HG02642 (cell line): Measurements from ENCODE around the gene MDGA2.
"Not testable (repeated sequence)": the region's sequence is repeated elsewhere in the genome, so short reads cannot be mapped to it uniquely, and the experiment has no call there.

Experiments used
- ATAC-seq: cut with Tn5 transposase; IDR thresholded peaks from one replicate; pipeline ENCODE4 v1.9.1; 2021; ENCODE audit warnings: mild to moderate bottlenecking; ENCODE audit not compliant: unreplicated experiment, poor library complexity

MDGA2 gene

DNA sequence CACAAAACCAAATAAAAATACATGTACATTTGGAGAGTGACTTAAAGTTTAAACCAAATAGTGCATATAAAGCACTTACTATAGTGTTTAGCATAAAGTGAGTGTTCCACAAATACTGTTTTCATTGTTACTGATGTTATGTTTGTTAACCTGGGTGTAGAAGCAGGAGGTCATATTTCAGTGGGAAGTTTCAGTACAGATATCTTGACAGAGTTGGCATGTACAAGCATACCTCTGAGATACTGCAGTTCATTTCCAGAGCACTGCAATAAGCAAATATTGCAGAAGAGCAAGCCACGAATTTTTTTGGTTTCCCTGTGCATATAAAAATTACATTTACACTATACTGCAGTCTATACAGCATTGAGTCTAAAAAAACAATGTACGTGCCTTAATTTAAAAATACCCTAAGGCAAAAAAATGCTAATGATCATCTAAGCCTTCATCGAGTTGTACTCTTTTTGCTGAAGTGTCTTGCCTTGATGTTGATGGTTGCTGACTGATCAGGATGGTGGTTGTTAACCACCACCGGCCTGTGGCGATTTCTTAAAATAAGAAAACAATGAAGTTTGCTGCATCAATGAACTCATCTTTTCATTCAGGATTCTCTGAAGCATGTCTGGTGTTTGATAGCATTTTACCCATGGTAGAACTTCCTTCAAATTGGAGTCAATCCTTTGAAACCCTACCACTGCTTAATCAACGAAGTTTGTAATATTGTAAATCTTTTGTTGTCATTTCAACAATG is 662.7 kb downstream of the MDGA2 start:
- no peak for ATAC-seq

DNA sequence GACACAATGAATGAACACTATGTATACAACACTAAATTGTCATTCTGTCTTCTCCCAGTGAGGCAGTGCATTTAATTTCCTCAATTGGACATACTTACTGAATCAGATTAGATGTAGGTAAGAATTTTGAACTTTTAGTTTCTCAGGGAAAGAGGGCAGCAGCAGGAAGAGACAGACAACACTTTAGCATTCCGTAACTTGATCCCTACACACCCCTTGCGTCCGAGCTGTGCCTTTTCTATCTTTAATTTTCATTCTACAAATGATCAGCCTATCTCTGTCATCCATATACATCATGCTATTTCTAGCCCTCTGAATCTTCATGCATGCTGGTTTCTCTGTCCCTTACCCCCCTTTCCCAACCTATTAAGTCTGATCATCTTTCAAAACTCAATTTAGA is 665.8 kb downstream of the MDGA2 start:
- no peak for ATAC-seq

GRCh38 chr14:47008732-47009131 is 666.7 kb downstream of the MDGA2 start:
- no peak for ATAC-seq

DNA sequence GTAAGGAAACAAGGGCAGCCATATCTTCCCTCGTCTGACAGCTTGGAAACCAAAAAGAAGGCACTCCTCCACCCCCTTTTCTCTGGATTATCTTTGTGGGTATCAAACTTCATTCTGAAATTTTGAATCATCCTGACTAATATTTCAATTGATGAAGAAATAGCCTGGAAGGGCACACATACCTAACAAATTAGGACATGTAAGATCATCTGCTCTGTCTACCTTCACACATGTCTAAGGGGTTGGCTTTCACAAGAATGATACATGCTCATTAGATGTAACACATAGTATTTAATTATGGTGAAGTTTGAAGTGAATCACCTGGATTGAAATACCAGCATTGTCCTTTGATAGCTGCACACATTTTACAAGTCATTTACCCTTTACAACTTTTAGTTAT is 675.7 kb downstream of the MDGA2 start:
- no peak for ATAC-seq

DNA sequence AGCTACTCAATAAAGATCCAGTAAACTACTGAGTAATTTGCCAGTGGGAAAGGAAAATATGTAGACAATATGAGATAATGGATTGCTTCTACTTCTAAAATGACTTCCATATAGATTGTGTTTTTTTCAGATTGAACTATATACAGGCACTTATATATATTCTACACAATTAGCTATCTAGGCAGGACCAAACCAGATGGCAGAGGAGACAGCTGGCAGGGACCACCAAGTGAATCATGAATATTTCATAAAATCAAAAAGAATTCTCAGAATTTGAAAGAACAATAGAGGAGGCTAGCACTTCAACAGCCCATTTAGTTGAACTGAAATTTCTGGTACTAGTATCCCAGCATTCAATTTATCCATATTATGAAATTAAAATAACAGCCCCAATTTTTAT is 685.8 kb downstream of the MDGA2 start:
- no peak for ATAC-seq

DNA sequence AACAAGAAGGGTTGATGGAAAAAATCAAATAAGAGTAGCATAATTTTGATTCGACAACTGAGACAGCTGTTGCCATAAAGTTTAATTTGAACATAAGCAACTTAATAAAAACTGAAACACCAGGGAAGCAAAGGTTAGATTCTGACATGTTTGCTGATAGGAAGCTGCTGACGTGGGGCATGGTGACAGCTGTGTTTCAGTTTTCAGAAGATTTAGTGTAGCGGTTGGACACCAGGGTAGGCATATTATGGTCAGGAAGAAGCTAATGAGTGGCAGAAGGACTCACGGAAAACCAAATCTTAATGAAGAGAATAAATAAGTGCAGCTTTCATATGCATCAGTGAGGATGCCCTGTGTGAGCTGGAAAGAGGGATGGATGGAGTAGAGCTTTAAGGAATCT is 687.1 kb downstream of the MDGA2 start:
- no peak for ATAC-seq

DNA sequence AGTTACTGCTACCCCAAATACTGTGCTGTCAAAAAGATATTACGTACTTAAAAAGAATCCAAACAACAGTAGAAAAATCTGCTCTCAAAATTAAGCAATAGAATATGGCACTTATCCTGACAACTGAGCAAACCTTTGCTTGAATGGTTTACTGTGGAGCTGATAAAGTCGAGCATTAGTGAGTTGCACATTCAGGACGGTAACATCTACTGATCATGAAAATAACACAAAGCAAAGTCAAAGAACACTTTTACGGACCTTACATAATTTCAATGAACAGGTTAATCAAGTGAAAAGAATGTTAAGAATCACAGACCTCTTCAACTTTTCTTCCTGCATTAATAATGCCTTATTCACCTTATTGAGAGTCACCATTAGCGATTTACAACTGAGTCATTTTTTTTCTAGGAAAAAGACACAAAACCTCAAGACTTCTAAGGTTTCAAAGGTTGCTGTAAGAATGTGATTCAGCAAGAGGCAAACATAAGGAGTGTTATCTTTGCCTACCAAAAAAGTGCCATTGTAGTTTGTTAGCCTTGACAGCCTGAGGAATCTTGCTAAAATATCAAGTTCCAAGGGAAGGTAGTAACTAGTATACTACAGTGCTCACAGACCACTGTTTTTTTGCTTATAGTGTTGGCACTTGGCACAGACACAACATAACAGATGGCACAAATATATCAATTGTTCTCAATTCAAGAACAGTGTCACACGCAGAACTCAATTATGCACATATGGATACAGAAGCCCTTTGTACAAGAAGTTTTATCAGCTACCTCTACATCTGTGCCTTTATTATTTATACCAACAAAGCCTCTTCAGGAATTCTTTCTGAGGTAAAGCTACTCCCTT is 689.6 kb downstream of the MDGA2 start:
- no peak for ATAC-seq

- ATAC-seq: no peak
Measured at GRCh38 chr14:46973295-46973694, 702.1 kb downstream of the MDGA2 start.

- no peak for ATAC-seq
Measured at GRCh38 chr14:46964378-46964777, 711.0 kb downstream of the MDGA2 start.

GRCh38 chr14:46951103-46951502 is 724.3 kb downstream of the MDGA2 start:
- ATAC-seq: no peak

GRCh38 chr14:46940611-46941010 is 734.8 kb downstream of the MDGA2 start:
- no peak for ATAC-seq

GRCh38 chr14:46920542-46920941 is 754.9 kb downstream of the MDGA2 start:
- ATAC-seq: no peak

- ATAC-seq: not testable (repeated sequence)
Measured at GRCh38 chr14:46915539-46915938, 759.9 kb downstream of the MDGA2 start.

DNA sequence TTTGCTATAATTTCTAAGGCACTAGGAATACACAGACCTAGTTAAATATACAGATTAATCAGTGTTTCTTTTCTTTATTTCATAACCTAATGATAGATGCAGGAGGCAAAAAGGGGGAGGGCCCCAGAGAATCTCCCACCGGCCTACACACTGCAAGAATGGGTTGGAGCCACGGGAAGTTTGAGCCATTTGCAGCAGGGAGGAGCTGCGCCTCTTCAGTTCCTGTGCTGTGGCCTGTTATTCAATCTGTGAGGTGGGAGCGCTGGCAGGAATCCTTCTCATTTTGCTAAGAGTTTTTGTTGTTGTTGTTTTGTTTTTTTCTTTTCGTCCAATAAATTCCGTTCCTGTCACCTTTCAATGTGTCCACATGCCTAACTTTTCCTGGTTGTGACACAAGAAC is 772.6 kb downstream of the MDGA2 start:
- ATAC-seq: no peak

- ATAC-seq: no peak
Measured at GRCh38 chr14:46894476-46894875, 780.9 kb downstream of the MDGA2 start.

- peak; percentile 70 for ATAC-seq
Measured at GRCh38 chr14:46887144-46887543, 788.3 kb downstream of the MDGA2 start.

DNA sequence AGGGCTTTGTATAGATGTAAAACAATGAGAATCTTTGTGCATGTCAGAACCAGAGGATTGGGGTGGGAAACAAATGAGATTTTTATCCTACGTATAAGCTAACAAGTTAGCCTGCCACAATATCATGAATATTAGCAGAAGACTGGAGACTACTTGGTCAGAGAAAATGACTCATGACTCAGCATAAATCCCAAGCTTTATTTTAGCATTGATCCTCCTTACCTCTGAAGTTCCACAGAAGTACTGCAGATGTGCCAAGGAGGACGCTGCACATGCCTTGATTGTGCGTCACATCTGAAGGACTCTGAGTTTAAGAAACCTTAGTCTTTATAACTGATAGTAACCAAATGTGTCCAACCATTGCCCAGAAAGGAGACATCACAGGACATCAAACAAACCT is 789.8 kb downstream of the MDGA2 start:
- no peak for ATAC-seq

- no peak for ATAC-seq
Measured at GRCh38 chr14:46861753-46862152, 813.7 kb downstream of the MDGA2 start.

DNA sequence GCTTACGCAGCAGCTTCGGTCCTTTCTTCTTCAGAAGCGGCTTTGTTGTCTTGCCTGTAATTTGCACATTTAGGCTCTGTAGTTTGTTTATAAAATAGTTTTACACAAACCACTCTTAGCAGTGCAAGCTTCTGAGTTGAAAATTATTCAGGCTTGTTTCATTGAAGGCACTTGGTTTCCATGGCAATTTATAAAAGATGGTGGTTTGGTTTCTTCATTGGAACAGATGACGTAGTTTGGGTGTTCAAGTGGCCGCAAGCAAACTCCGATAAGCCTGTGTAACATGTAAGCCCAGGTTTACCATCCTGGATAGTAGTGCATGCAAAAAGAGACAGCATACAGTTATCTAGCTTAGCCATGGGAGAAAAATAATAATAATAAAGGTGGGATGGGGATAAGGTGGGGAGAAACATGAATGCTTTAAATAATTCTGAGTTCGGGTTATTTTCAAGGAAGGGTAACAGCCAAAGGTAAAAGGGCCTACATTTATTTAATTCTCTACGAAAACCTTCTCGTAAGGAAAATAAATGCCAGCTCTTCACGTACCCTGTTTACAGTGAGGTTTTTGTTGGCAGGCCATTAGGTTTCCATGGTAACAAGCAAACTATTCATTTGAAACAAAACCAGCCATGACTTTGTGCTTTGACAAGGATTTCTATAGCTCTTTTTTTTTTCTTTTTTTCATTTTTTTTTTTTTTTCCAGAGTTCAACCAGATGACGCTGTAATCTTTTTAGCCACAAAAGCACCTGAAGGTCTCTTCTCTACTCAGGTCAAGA is 834.3 kb downstream of the MDGA2 start:
- ATAC-seq: no peak

DNA sequence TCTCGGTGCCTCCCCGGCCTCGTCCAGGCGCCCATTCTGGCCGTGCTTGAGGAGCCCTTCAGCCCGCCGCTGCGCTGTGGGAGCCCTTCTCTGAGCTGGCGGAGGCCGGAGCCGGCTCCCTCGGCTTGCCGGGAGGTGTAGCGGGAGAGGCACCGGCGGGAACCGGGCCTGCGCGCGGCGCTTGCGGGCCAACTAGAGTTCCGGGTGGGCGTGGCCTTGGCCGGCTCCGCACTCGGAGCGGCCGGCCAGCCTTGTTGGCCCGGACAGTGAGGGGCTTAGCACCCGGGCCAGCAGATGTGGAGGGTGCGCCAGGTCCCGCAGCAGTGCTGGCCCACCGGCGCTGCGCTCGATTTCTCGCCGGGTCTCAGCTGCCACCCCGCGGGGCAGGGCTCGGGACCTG is 855.1 kb downstream of the MDGA2 start:
- no peak for ATAC-seq

DNA sequence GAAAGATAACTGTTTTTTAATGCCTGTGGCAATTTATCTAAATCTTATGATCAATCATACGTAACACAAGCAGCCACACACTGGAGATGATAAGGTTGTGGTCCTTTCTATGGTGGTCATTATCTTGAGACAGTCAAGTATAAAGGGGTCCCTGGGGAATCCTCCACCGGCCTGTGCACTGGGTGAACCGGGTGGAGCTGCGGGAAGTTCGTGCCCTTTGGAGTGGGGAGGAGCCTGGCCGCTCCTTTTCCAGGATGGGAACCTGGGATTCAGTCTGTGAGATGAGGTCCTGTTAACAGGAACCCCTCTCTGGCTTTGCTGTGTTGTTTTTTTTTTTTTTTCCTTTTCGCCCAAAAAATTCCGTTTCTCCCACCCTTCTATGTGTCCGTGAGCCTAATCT is 856.3 kb downstream of the MDGA2 start:
- no peak for ATAC-seq
